HepG2 (cell line): Measurements from ENCODE around the gene DDX60. TPM values are rescaled to one million over a fixed set of nuclear protein-coding genes. Genes with fewer than 3 reads are reported as not detected.

Source experiments
- ATAC-seq: fragments of 200-7000 bp; cut with Tn5 transposase; 3 replicates; pipeline ENCODE4 v1.9.1; 2020; ENCODE audit warnings: mild to moderate bottlenecking, moderate library complexity
- BruUV-seq: library from RNA; stranded (reverse); fragments of 400-500 nt; replicated peaks from 2 replicates; lab custom pipeline; 2021; lab: Mats Ljungman, UMichigan
- CTCF ChIA-PET: fragments of 300-600 bp; formaldehyde crosslinking; extraction: SDS; loops from one replicate; lab custom pipeline; 2021; ENCODE audit warnings: low total read pairs, inconsistent platforms, low intra/inter-chr PET ratio; lab: Yijun Ruan, JAX
- POLR2A ChIA-PET: fragments of 350-600 bp; sonication (Branson Sonifier 250); formaldehyde crosslinking; loops from one replicate; lab custom pipeline; 2020; ENCODE audit warnings: antibody characterized with exemption, inconsistent platforms; lab: Yijun Ruan, JAX
- DNase-seq: peaks from one replicate; pipeline ENCODE4 v3.0.0-alpha.2; 2015; ENCODE audit warnings: low spot score
- FAIRE-seq: peaks from 3 replicates; lab custom pipeline; 2011; peaks lifted over from hg19 to GRCh38; lab: Jason Lieb, UNC
- H2AFZ ChIP-seq: one replicate; pipeline ENCODE4 v1.6.1; 2011; ENCODE audit warnings: low read length, inconsistent platforms
- H3K27ac ChIP-seq: fragments of 300-600 bp; 3 replicates; pipeline ENCODE4 v1.8.0; 2011; ENCODE audit warnings: mixed run types, mild to moderate bottlenecking, mixed read lengths, low read length, inconsistent platforms; ENCODE audit not compliant: insufficient read depth; ENCODE audit errors: extremely low read length
- H3K27me3 ChIP-seq, 2 experiments: fragments of 200-600 bp in 1 of 2; 2 replicates in 1 of 2; 3 replicates in 1 of 2; pipeline versions ENCODE4 v1.6.0 to v1.8.0; 2011; ENCODE audit warnings: low read length in 2 of 2, mild to moderate bottlenecking in 2 of 2, moderate library complexity in 2 of 2, inconsistent platforms in 1 of 2; ENCODE audit not compliant: insufficient read depth in 2 of 2, control insufficient read depth in 1 of 2
- H3K36me3 ChIP-seq, 2 experiments: fragments of 200-600 bp in 1 of 2; replicated peaks in 1 of 2; 2 replicates in 1 of 2; 3 replicates in 1 of 2; pipeline versions ENCODE4 v1.5.1 to v1.8.0; 2011; ENCODE audit warnings: low read length in 2 of 2, inconsistent platforms in 1 of 2; ENCODE audit not compliant: insufficient read depth in 2 of 2, control insufficient read depth in 1 of 2
- H3K4me1 ChIP-seq: 2 replicates; pipeline ENCODE4 v1.5.1; 2012; ENCODE audit warnings: low read length, inconsistent platforms; ENCODE audit not compliant: insufficient read depth
- H3K4me2 ChIP-seq: 2 replicates; pipeline ENCODE4 v1.6.0; 2011; ENCODE audit warnings: low read depth, low read length, inconsistent platforms
- H3K4me3 ChIP-seq, 3 experiments: fragments of 200-600 bp in 1 of 3; sonication (generic), shearing (Covaris generic) in 1 of 3; replicated peaks in 1 of 3; 2 replicates each; pipeline ENCODE4 v1.5.1; 2011 to 2016; ENCODE audit warnings: low read length in 3 of 3, inconsistent platforms in 2 of 3, low read depth in 2 of 3, mild to moderate bottlenecking in 2 of 3, control low read depth in 1 of 3, mixed read lengths in 1 of 3; ENCODE audit not compliant: insufficient read depth in 1 of 3
- H3K79me2 ChIP-seq: one replicate; pipeline ENCODE4 v1.6.1; 2011; ENCODE audit warnings: low read length, inconsistent platforms; ENCODE audit not compliant: insufficient read depth
- H3K9ac ChIP-seq: 2 replicates; pipeline ENCODE4 v1.6.0; 2011; ENCODE audit warnings: mild to moderate bottlenecking, low read depth, low read length, inconsistent platforms; ENCODE audit not compliant: insufficient read depth
- H3K9me3 ChIP-seq: 2 replicates; pipeline ENCODE4 v1.5.1; 2012; ENCODE audit warnings: mild to moderate bottlenecking, low read length
- H4K20me1 ChIP-seq: 2 replicates; pipeline ENCODE4 v1.6.0; 2011; ENCODE audit warnings: inconsistent platforms, mild to moderate bottlenecking, low read length, moderate library complexity; ENCODE audit not compliant: insufficient read depth
- FOSL2 ChIP-seq: sonication (generic); formaldehyde crosslinking; IDR thresholded peaks from 2 replicates; pipeline ENCODE4 v1.4.0; 2020; ENCODE audit warnings: missing genetic modification reagents
- GFI1 ChIP-seq: sonication (generic); formaldehyde crosslinking; IDR thresholded peaks from 2 replicates; pipeline ENCODE4 v1.5.0; 2020; ENCODE audit warnings: missing genetic modification reagents, mild to moderate bottlenecking, borderline replicate concordance
- HDAC1 ChIP-seq: sonication (generic); formaldehyde crosslinking; IDR thresholded peaks from 2 replicates; pipeline ENCODE4 v1.5.1; 2020; ENCODE audit warnings: mild to moderate bottlenecking, missing genetic modification reagents
- SETDB1 ChIP-seq: sonication (generic); formaldehyde crosslinking; IDR thresholded peaks from 2 replicates; pipeline ENCODE4 v1.5.1; 2020; ENCODE audit warnings: missing genetic modification reagents, mild to moderate bottlenecking, borderline replicate concordance
- ZNF644 ChIP-seq: IDR thresholded peaks from 2 replicates; pipeline ENCODE4 v1.6.1; 2016; ENCODE audit warnings: low read depth
- WGBS: methylation state at CpG from one replicate; pipeline ENCODE4 v1.1.6; 2017; ENCODE audit warnings: low lambda C conversion rate; 5-methylcytosine and 5-hydroxymethylcytosine counted together
- in situ Hi-C: cut with HindIII; loops from 2 replicates; pipeline ENCODE4 v1.10.0; 2017; ENCODE audit warnings: low pct_unique_long_range_greater_than_20kb; ENCODE audit not compliant: extremely low pct_ligation_motif_present
- intact Hi-C: fragments of 100-400 bp; cut with micrococcal nuclease; formaldehyde crosslinking; loops from one replicate; pipeline ENCODE4 v1.10.0; 2022; ENCODE audit not compliant: unreplicated experiment
- polyA plus RNA-seq, 8 experiments: library from polyadenylated mRNA; depleted of rRNA in 3 of 8; stranded (reverse) in 7 of 8; unstranded in 1 of 8; fragments of >200 nt; fragmentation: Illumina TruSeq in 4 of 8; extraction: Trizol in 4 of 8; gene quantifications; 2 replicates each; pipeline versions ENCODE4 v1.2.1 to v1.2.3, GENCODE V29; 2011 to 2016; ENCODE audit warnings: low read depth in 4 of 8, missing spikeins in 1 of 8, mixed read lengths in 1 of 8; ENCODE audit not compliant: insufficient read depth in 1 of 8
- total RNA-seq, 5 experiments: library from RNA; depleted of rRNA; stranded (reverse); fragments of >200 nt; fragmentation: Illumina TruSeq; extraction: Trizol; gene quantifications; 2 replicates each; pipeline ENCODE4 v1.2.3, GENCODE V29; 2016; ENCODE audit warnings: low read depth in 1 of 5
- TF ChIP-seq, protein P1 (sequence below): sonication (generic); formaldehyde crosslinking; IDR thresholded peaks from 2 replicates; pipeline ENCODE4 v1.4.0; 2020; ENCODE audit warnings: mild to moderate bottlenecking, missing genetic modification reagents
- TF ChIP-seq, protein P2 (sequence below): sonication (generic); formaldehyde crosslinking; IDR thresholded peaks from 2 replicates; pipeline ENCODE4 v1.4.0; 2020; ENCODE audit warnings: mild to moderate bottlenecking, missing genetic modification reagents

Gene DDX60
- total and polyA plus RNA-seq, 2 of the 13 experiments (the other 11 are each of a cell fraction or from before 2014, with no cell fraction given), result 0.35 TPM; not detected in 1

DNA sequence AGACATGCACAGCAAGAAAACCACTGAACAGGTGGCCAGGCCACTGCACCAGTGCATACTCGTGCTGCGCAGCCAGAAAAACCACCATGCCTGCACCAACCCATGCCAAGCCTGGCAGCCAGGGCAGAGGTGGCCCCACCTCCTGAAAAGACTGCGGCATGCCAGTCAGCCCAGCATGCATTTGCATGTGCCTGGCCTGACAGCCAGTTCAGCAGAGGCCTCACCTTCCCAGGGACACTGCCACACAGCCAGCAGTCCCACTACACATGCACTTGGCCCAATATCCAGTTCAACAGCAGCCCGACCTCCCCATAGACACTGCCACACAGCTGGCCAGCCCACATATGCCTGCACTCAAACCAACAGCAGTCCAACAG is 43.5 kb upstream of the DDX60 start:
- Histone ChIP-seq H3K4me2 (no peak overlapping the region), H3K9ac (no peak overlapping the region), H3K36me3 (no peaks in the 10 kb centered on the region), H3K27me3 (no peaks in the 10 kb centered on the region), H3K79me2 (no peaks in the 10 kb centered on the region), H3K4me1 (no peaks in the 10 kb centered on the region), H2AFZ (no peak overlapping the region), H3K27ac (no peak overlapping the region), H3K9me3 (no peaks in the 10 kb centered on the region), H4K20me1 (no peaks in the 10 kb centered on the region), H3K4me3 (no peak overlapping the region)
- WGBS, result 0% methylated on average over 2 of the region's 4 CpGs
- no peak for DNase-seq
- BruUV-seq, result no TSS peak
- POLR2A ChIA-PET, result no interaction called here
- TF ChIP-seq, protein P1, sequence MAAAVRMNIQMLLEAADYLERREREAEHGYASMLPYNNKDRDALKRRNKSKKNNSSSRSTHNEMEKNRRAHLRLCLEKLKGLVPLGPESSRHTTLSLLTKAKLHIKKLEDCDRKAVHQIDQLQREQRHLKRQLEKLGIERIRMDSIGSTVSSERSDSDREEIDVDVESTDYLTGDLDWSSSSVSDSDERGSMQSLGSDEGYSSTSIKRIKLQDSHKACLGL (CRISPR knock-in tag), result no peak
- TF ChIP-seq HDAC1 (CRISPR knock-in tag) (no peak), ZNF644 (CRISPR knock-in tag) (no peak), SETDB1 (CRISPR knock-in tag) (no peak), GFI1 (no peak), FOSL2 (CRISPR knock-in tag) (no peak)
- TF ChIP-seq, protein P2, sequence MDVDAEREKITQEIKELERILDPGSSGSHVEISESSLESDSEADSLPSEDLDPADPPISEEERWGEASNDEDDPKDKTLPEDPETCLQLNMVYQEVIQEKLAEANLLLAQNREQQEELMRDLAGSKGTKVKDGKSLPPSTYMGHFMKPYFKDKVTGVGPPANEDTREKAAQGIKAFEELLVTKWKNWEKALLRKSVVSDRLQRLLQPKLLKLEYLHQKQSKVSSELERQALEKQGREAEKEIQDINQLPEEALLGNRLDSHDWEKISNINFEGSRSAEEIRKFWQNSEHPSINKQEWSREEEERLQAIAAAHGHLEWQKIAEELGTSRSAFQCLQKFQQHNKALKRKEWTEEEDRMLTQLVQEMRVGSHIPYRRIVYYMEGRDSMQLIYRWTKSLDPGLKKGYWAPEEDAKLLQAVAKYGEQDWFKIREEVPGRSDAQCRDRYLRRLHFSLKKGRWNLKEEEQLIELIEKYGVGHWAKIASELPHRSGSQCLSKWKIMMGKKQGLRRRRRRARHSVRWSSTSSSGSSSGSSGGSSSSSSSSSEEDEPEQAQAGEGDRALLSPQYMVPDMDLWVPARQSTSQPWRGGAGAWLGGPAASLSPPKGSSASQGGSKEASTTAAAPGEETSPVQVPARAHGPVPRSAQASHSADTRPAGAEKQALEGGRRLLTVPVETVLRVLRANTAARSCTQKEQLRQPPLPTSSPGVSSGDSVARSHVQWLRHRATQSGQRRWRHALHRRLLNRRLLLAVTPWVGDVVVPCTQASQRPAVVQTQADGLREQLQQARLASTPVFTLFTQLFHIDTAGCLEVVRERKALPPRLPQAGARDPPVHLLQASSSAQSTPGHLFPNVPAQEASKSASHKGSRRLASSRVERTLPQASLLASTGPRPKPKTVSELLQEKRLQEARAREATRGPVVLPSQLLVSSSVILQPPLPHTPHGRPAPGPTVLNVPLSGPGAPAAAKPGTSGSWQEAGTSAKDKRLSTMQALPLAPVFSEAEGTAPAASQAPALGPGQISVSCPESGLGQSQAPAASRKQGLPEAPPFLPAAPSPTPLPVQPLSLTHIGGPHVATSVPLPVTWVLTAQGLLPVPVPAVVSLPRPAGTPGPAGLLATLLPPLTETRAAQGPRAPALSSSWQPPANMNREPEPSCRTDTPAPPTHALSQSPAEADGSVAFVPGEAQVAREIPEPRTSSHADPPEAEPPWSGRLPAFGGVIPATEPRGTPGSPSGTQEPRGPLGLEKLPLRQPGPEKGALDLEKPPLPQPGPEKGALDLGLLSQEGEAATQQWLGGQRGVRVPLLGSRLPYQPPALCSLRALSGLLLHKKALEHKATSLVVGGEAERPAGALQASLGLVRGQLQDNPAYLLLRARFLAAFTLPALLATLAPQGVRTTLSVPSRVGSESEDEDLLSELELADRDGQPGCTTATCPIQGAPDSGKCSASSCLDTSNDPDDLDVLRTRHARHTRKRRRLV (CRISPR knock-in tag), result no peak
- no peak for ATAC-seq
- intact Hi-C loops, result no loop called here
- CTCF ChIA-PET, result no interaction called here
- no peak for FAIRE-seq
- in situ Hi-C loops, result no loop called here
